Right lobe of liver (tissue), 4 donors: Measurements from ENCODE around the gene CCR5AS.

ENCODE experiments used
- CTCF ChIP-seq, 4 donors: fragments of 200-600 bp in 3 of 4; fragments of 450-650 bp in 1 of 4; IDR thresholded peaks; one replicate each; pipeline versions ENCODE4 v1.5.1 to v1.8.0; 2016 to 2022; ENCODE audit warnings: antibody characterized with exemption in 4 of 4, mild to moderate bottlenecking in 2 of 4
- POLR2A ChIP-seq: fragments of 450-650 bp; IDR thresholded peaks from one replicate; pipeline ENCODE4 v1.6.1; 2017; ENCODE audit warnings: antibody characterized with exemption, mild to moderate bottlenecking
- donor health status: DM: no; HTN: no; CAD: no.
- donor health status: DM: no; HTN: no; CAD: no.
- donor health status: DM: no; HTN: yes; CAD: no.

- no peak for TF ChIP-seq POLR2A
- no peak for TF ChIP-seq CTCF (IDR thresholded peaks at IDR 0.05)
Observed at GRCh38 chr3:46398186-46398955, 8.5 kb downstream of the CCR5AS start.
